HG02884 (cell line): ENCODE results near the gene ZNF460.

Source experiments
- ATAC-seq: cut with Tn5 transposase; IDR thresholded peaks from one replicate; pipeline ENCODE4 v1.9.1; 2021; ENCODE audit warnings: mild to moderate bottlenecking, moderate library complexity; ENCODE audit not compliant: unreplicated experiment

Gene ZNF460

DNA sequence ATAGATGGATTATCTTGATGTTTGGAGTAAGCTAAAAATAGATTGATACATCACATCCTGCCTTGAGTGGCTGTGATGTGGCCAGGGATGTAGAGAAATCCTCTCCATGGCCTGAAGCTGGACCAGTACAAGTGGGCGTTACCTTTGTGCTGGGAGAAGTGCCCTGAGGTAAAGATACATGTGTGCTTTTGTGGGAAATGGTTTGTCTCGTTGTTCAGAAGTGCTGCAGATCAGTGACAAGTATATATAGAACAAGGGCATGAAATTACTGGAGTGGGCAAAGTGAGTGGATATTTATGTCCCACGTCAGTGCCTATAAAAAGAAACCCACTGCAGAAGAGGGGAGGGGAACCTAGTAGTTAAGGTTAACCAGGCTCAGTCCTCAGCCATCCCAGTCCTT lies 58.6 kb downstream of the ZNF460 start:
- ATAC-seq: no peak

- ATAC-seq: no peak
Observed at GRCh38 chr19:57342582-57342981, 62.3 kb downstream of the ZNF460 start.
